GOT3 (cell line): ENCODE results near the gene SLC14A1.

ENCODE experiments used
- DNase-seq: peaks from one replicate; lab custom pipeline; 2025; ENCODE audit warnings: mixed read lengths; lab: John Stamatoyannopoulos, UW

SLC14A1 gene

GRCh38 chr18:45801416-45802004, 77.5 kb downstream of the SLC14A1 start:
- no peak for DNase-seq
